ENCODE results near the gene KRTAP6-2. TPM values are rescaled to one million over a fixed set of nuclear protein-coding genes. Genes with fewer than 3 reads are reported as not detected.

Gene KRTAP6-2
- total RNA-seq, 1 experiment from 2014 or later = not detected

DNA sequence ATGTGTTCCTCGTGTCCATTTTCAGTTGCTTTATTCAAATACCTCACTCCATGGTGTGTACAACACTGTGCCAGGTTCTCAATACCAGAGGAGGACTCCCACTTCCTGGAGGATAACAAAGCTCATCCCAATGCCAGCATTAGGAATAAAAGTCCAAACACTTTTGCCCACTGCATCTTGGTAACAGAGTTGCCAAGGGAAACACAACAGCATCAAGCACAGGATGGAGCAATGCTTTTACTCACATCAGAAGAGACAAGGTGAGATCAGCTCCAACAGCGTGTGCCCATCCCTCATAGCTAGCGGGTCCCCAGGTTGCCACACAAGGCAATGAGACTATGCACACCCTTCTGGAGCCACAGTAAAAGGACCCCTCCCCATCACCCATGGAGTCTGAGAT, 24.7 kb upstream of the KRTAP6-2 start:
- no peak overlapping the region for H3K9ac ChIP-seq (ENCODE audit: low read length)
- no TSS peak for BruUV-seq (replicated peaks)
- intact Hi-C loops (cut with micrococcal nuclease) = no loop called here
- ATAC-seq (no peak), DNase-seq (ENCODE audit: low read depth, low spot score) (no peak)
- H4K20me1 ChIP-seq (ENCODE audit: insufficient read depth) = no peaks in the 10 kb centered on the region
- ChIA-PET CTCF (no interaction called here), RAD21 (ENCODE audit: low non-redundant PET in 1 of 2, low total read pairs in 2 of 2, uncharacterized antibody in 2 of 2, unreplicated experiment in 2 of 2) (no interaction called here), POLR2A (no interaction called here)
- H3K4me2 ChIP-seq (ENCODE audit: low read length) = no peak overlapping the region
- no peaks in the 10 kb centered on the region for H3K79me2 ChIP-seq (ENCODE audit: insufficient read depth, low read length)
- no peak for TF ChIP-seq RAD21 (IDR thresholded peaks at IDR 0.05; ENCODE audit: low read depth)
- TF ChIP-seq, protein P1, sequence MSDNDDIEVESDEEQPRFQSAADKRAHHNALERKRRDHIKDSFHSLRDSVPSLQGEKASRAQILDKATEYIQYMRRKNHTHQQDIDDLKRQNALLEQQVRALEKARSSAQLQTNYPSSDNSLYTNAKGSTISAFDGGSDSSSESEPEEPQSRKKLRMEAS (IDR thresholded peaks at IDR 0.05) = no peak
- no peak for TF ChIP-seq FOSL1 (IDR thresholded peaks at IDR 0.05; ENCODE audit: low read depth)
- TF ChIP-seq EZH2phosphoT487 (IDR thresholded peaks at IDR 0.05; ENCODE audit: borderline replicate concordance) = no peak
- no peak for TF ChIP-seq SRF (IDR thresholded peaks at IDR 0.05; ENCODE audit: low read depth)
- TF ChIP-seq POLR2AphosphoS5 (IDR thresholded peaks at IDR 0.05; ENCODE audit: low read depth, low read length) = no peak
- no peak for TF ChIP-seq CEBPB (IDR thresholded peaks at IDR 0.05; ENCODE audit: low read depth)
- TF ChIP-seq EGR1 (IDR thresholded peaks at IDR 0.05; ENCODE audit: low read depth) = no peak
- TF ChIP-seq CBX3 (IDR thresholded peaks at IDR 0.05; ENCODE audit: low read depth) = no peak
- TF ChIP-seq ZNF274 (IDR thresholded peaks at IDR 0.05; ENCODE audit: low read depth, low read length) = no peak
- TF ChIP-seq, protein P2, sequence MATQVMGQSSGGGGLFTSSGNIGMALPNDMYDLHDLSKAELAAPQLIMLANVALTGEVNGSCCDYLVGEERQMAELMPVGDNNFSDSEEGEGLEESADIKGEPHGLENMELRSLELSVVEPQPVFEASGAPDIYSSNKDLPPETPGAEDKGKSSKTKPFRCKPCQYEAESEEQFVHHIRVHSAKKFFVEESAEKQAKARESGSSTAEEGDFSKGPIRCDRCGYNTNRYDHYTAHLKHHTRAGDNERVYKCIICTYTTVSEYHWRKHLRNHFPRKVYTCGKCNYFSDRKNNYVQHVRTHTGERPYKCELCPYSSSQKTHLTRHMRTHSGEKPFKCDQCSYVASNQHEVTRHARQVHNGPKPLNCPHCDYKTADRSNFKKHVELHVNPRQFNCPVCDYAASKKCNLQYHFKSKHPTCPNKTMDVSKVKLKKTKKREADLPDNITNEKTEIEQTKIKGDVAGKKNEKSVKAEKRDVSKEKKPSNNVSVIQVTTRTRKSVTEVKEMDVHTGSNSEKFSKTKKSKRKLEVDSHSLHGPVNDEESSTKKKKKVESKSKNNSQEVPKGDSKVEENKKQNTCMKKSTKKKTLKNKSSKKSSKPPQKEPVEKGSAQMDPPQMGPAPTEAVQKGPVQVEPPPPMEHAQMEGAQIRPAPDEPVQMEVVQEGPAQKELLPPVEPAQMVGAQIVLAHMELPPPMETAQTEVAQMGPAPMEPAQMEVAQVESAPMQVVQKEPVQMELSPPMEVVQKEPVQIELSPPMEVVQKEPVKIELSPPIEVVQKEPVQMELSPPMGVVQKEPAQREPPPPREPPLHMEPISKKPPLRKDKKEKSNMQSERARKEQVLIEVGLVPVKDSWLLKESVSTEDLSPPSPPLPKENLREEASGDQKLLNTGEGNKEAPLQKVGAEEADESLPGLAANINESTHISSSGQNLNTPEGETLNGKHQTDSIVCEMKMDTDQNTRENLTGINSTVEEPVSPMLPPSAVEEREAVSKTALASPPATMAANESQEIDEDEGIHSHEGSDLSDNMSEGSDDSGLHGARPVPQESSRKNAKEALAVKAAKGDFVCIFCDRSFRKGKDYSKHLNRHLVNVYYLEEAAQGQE (IDR thresholded peaks at IDR 0.05; ENCODE audit: low read depth) = no peak
- TF ChIP-seq EZH2 (IDR thresholded peaks at IDR 0.05) = no peak
- no peak for TF ChIP-seq SIN3A (IDR thresholded peaks at IDR 0.05; ENCODE audit: low read depth)
- TF ChIP-seq TCF7L2 (IDR thresholded peaks at IDR 0.05; ENCODE audit: borderline replicate concordance, extremely low read depth, insufficient read depth, insufficient read length) = no peak
- TF ChIP-seq SP1 (IDR thresholded peaks at IDR 0.05; ENCODE audit: low read depth) = no peak
- no peak overlapping the region for H2AFZ ChIP-seq (ENCODE audit: low read depth, low read length, poor library complexity, severe bottlenecking)
- H3K4me3 ChIP-seq (replicated peaks in 1 of 2; ENCODE audit: low read depth in 1 of 2, low read length in 2 of 2) = no peak overlapping the region
- H3K9me3 ChIP-seq (ENCODE audit: control insufficient read depth in 1 of 2, insufficient read depth in 1 of 2, low read depth in 1 of 2, low read length in 2 of 2) = peaks cover 7 to 22% of the 10 kb centered on the region in 2 experiments; a peak in 2 of 4 replicates
- no peak overlapping the region for H3K27ac ChIP-seq (ENCODE audit: low read depth, low read length)
- H3K27me3 ChIP-seq (ENCODE audit: insufficient read depth, low read length) = no peaks in the 10 kb centered on the region
- H3K36me3 ChIP-seq (ENCODE audit: control insufficient read depth in 1 of 2, insufficient read depth in 2 of 2, low read length in 2 of 2) = no peaks in the 10 kb centered on the region
- H3K9me2 ChIP-seq (ENCODE audit: insufficient read depth) = no peaks in the 10 kb centered on the region
- no peaks in the 10 kb centered on the region for H3K4me1 ChIP-seq (ENCODE audit: control insufficient read depth in 1 of 2, insufficient read depth in 2 of 2, low read length in 2 of 2)

Data from HCT116 (cell line).